IgD-negative memory B cell (primary cell): ENCODE measurements around the gene DPH6. TPM values are rescaled to one million over a fixed set of nuclear protein-coding genes. Genes with fewer than 3 reads are reported as not detected.
"Not testable (repeated sequence)": the region's sequence is repeated elsewhere in the genome, so short reads cannot be mapped to it uniquely, and the experiment has no call there.

Source experiments
- H3K27ac Mint-ChIP-seq, 3 donors: one replicate each; pipeline ENCODE4 v1.8.0; 2020 to 2022; ENCODE audit warnings: mild to moderate bottlenecking in 3 of 3, mixed read lengths in 3 of 3, moderate library complexity in 1 of 3
- H3K27me3 Mint-ChIP-seq: one replicate; pipeline ENCODE4 v1.8.0; 2021; ENCODE audit warnings: mixed read lengths
- H3K36me3 Mint-ChIP-seq: one replicate; pipeline ENCODE4 v1.8.0; 2020; ENCODE audit warnings: mild to moderate bottlenecking, mixed read lengths
- H3K4me1 Mint-ChIP-seq, 3 donors: one replicate each; pipeline ENCODE4 v1.8.0; 2020 to 2022; ENCODE audit warnings: mixed read lengths in 3 of 3, mild to moderate bottlenecking in 1 of 3
- H3K4me3 Mint-ChIP-seq, 4 donors: one replicate each; pipeline ENCODE4 v1.8.0; 2020 to 2022; ENCODE audit warnings: mild to moderate bottlenecking in 4 of 4, mixed read lengths in 4 of 4, moderate library complexity in 3 of 4
- H3K9me3 Mint-ChIP-seq, 3 donors: one replicate each; pipeline ENCODE4 v1.8.0; 2020 to 2021; ENCODE audit warnings: mixed read lengths in 3 of 3, mild to moderate bottlenecking in 1 of 3
- polyA plus RNA-seq: library from polyadenylated mRNA; unstranded; fragments of 300-500 nt; fragmentation: Illumina TruSeq; gene quantifications from one replicate; pipeline ENCODE4 v1.2.3, GENCODE V29; 2021

DPH6 gene
- polyA plus RNA-seq, 1 donor from 2014 or later: 19.5 TPM

- Mint-ChIP-seq H3K4me3 (no peak overlapping the region), H3K4me1 (no peaks in the 10 kb centered on the region), H3K27ac (no peak overlapping the region), H3K36me3 (peaks cover 3% of the 10 kb centered on the region), H3K27me3 (no peaks in the 10 kb centered on the region), H3K9me3 (peaks cover 0 to 1% (median under 1%) of the 10 kb centered on the region in 3 donors)
Observed at GRCh38 chr15:35394416-35394815, 151.5 kb downstream of the DPH6 start.

- peaks cover 2% of the 10 kb centered on the region for H3K36me3 Mint-ChIP-seq
- H3K4me3 Mint-ChIP-seq: no peak overlapping the region
- H3K27ac Mint-ChIP-seq: no peak overlapping the region
- H3K9me3 Mint-ChIP-seq: peaks cover 0 to 2% (median 1%) of the 10 kb centered on the region in 3 donors
- H3K27me3 Mint-ChIP-seq: no peaks in the 10 kb centered on the region
- no peaks in the 10 kb centered on the region for H3K4me1 Mint-ChIP-seq
Observed at GRCh38 chr15:35393398-35393797, 152.6 kb downstream of the DPH6 start.

GRCh38 chr15:35391408-35391984 lies 154.5 kb downstream of the DPH6 start:
- H3K9me3 Mint-ChIP-seq, H3K36me3 Mint-ChIP-seq, H3K27ac Mint-ChIP-seq, H3K4me3 Mint-ChIP-seq, H3K4me1 Mint-ChIP-seq, H3K27me3 Mint-ChIP-seq: not testable (repeated sequence)

GRCh38 chr15:35383506-35383905 lies 162.5 kb downstream of the DPH6 start:
- no peak overlapping the region for H3K4me3 Mint-ChIP-seq
- H3K36me3 Mint-ChIP-seq: peaks cover 7% of the 10 kb centered on the region
- H3K27ac Mint-ChIP-seq: no peak overlapping the region
- H3K27me3 Mint-ChIP-seq: no peaks in the 10 kb centered on the region
- no peaks in the 10 kb centered on the region for H3K4me1 Mint-ChIP-seq
- H3K9me3 Mint-ChIP-seq: peaks cover 0 to 7% (median 4%) of the 10 kb centered on the region in 3 donors

- Mint-ChIP-seq H3K9me3 (peaks cover 0 to 8% (median 6%) of the 10 kb centered on the region in 3 donors), H3K27ac (no peak overlapping the region), H3K4me3 (no peak overlapping the region), H3K27me3 (no peaks in the 10 kb centered on the region), H3K4me1 (no peaks in the 10 kb centered on the region), H3K36me3 (peaks cover 10% of the 10 kb centered on the region)
Observed at GRCh38 chr15:35381328-35381727, 164.6 kb downstream of the DPH6 start.

- Mint-ChIP-seq H3K9me3 (peaks cover 0 to 6% (median 6%) of the 10 kb centered on the region in 3 donors), H3K4me3 (no peak overlapping the region), H3K27ac (no peak overlapping the region), H3K36me3 (peaks cover 10% of the 10 kb centered on the region), H3K27me3 (no peaks in the 10 kb centered on the region), H3K4me1 (no peaks in the 10 kb centered on the region)
Observed at GRCh38 chr15:35379972-35380371, 166.0 kb downstream of the DPH6 start.

GRCh38 chr15:35378454-35378853 lies 167.5 kb downstream of the DPH6 start:
- not testable (repeated sequence) for H3K36me3 Mint-ChIP-seq, H3K4me3 Mint-ChIP-seq, H3K27me3 Mint-ChIP-seq, H3K4me1 Mint-ChIP-seq, H3K27ac Mint-ChIP-seq, H3K9me3 Mint-ChIP-seq

GRCh38 chr15:35376707-35377106 lies 169.3 kb downstream of the DPH6 start:
- peaks cover 12% of the 10 kb centered on the region for H3K36me3 Mint-ChIP-seq
- H3K4me3 Mint-ChIP-seq: no peak overlapping the region
- peaks cover 0 to 6% (median 6%) of the 10 kb centered on the region in 3 donors for H3K9me3 Mint-ChIP-seq
- H3K27me3 Mint-ChIP-seq: no peaks in the 10 kb centered on the region
- no peak overlapping the region for H3K27ac Mint-ChIP-seq
- H3K4me1 Mint-ChIP-seq: no peaks in the 10 kb centered on the region

GRCh38 chr15:35374661-35375060 lies 171.3 kb downstream of the DPH6 start:
- no peaks in the 10 kb centered on the region for H3K4me1 Mint-ChIP-seq
- H3K4me3 Mint-ChIP-seq: no peak overlapping the region
- H3K9me3 Mint-ChIP-seq: peaks cover 0 to 6% (median 6%) of the 10 kb centered on the region in 3 donors
- H3K36me3 Mint-ChIP-seq: peaks cover 17% of the 10 kb centered on the region
- no peak overlapping the region for H3K27ac Mint-ChIP-seq
- H3K27me3 Mint-ChIP-seq: no peaks in the 10 kb centered on the region

- Mint-ChIP-seq H3K4me1 (no peaks in the 10 kb centered on the region), H3K9me3 (peaks cover 9 to 51% (median 26%) of the 10 kb centered on the region in 3 donors), H3K36me3 (peaks cover 6% of the 10 kb centered on the region), H3K27ac (no peak overlapping the region), H3K4me3 (no peak overlapping the region), H3K27me3 (no peaks in the 10 kb centered on the region)
Observed at GRCh38 chr15:35362195-35362829, 183.7 kb downstream of the DPH6 start.

GRCh38 chr15:35358824-35359223 lies 187.1 kb downstream of the DPH6 start:
- H3K36me3 Mint-ChIP-seq: peaks cover 6% of the 10 kb centered on the region
- H3K4me1 Mint-ChIP-seq: no peaks in the 10 kb centered on the region
- no peaks in the 10 kb centered on the region for H3K27me3 Mint-ChIP-seq
- peaks cover 9 to 55% (median 32%) of the 10 kb centered on the region in 3 donors for H3K9me3 Mint-ChIP-seq
- H3K27ac Mint-ChIP-seq: no peak overlapping the region
- no peak overlapping the region for H3K4me3 Mint-ChIP-seq

- no peaks in the 10 kb centered on the region for H3K4me1 Mint-ChIP-seq
- H3K27ac Mint-ChIP-seq: no peak overlapping the region
- peaks cover 12 to 42% (median 18%) of the 10 kb centered on the region in 3 donors for H3K9me3 Mint-ChIP-seq
- H3K36me3 Mint-ChIP-seq: no peaks in the 10 kb centered on the region
- no peak overlapping the region for H3K4me3 Mint-ChIP-seq
- H3K27me3 Mint-ChIP-seq: no peaks in the 10 kb centered on the region
Observed at GRCh38 chr15:35351059-35351458, 194.9 kb downstream of the DPH6 start.

- Mint-ChIP-seq H3K9me3 (peaks cover 7 to 31% (median 15%) of the 10 kb centered on the region in 3 donors), H3K36me3 (no peaks in the 10 kb centered on the region), H3K27me3 (no peaks in the 10 kb centered on the region), H3K4me1 (no peaks in the 10 kb centered on the region), H3K4me3 (no peak overlapping the region), H3K27ac (no peak overlapping the region)
Observed at GRCh38 chr15:35349916-35350315, 196.0 kb downstream of the DPH6 start.

GRCh38 chr15:35330916-35331315 lies 215.0 kb downstream of the DPH6 start:
- H3K27me3 Mint-ChIP-seq: no peaks in the 10 kb centered on the region
- H3K36me3 Mint-ChIP-seq: no peaks in the 10 kb centered on the region
- peaks cover 0 to 7% (median 0%) of the 10 kb centered on the region in 3 donors for H3K9me3 Mint-ChIP-seq
- H3K4me1 Mint-ChIP-seq: no peaks in the 10 kb centered on the region
- H3K4me3 Mint-ChIP-seq: no peak overlapping the region
- H3K27ac Mint-ChIP-seq: no peak overlapping the region

GRCh38 chr15:35330048-35330695 lies 215.8 kb downstream of the DPH6 start:
- Mint-ChIP-seq H3K27ac (no peak overlapping the region), H3K4me1 (no peaks in the 10 kb centered on the region), H3K4me3 (no peak overlapping the region), H3K9me3 (no peaks in the 10 kb centered on the region), H3K27me3 (no peaks in the 10 kb centered on the region), H3K36me3 (no peaks in the 10 kb centered on the region)

- Mint-ChIP-seq H3K9me3 (no peaks in the 10 kb centered on the region), H3K4me1 (no peaks in the 10 kb centered on the region), H3K36me3 (no peaks in the 10 kb centered on the region), H3K27me3 (no peaks in the 10 kb centered on the region), H3K27ac (no peak overlapping the region), H3K4me3 (no peak overlapping the region)
Observed at GRCh38 chr15:35329521-35329961, 216.4 kb downstream of the DPH6 start.
